Loucy (cell line): ENCODE measurements around the gene FANCE.

Source experiments
- H2AFZ ChIP-seq: fragments of 200-600 bp; sonication (generic); 2 replicates; pipeline ENCODE4 v1.6.0; 2016; ENCODE audit warnings: antibody characterized with exemption, mild to moderate bottlenecking, low read length, moderate library complexity
- H3F3A ChIP-seq: fragments of 200-600 bp; 2 replicates; pipeline ENCODE4 v1.6.0; 2016; ENCODE audit warnings: antibody characterized with exemption, low read depth, mild to moderate bottlenecking
- H3K27me3 ChIP-seq: fragments of 200-600 bp; sonication (generic); 2 replicates; pipeline ENCODE4 v1.6.1; 2014; ENCODE audit warnings: low read length, mild to moderate bottlenecking; ENCODE audit not compliant: insufficient read depth, poor library complexity, severe bottlenecking
- H3K36me3 ChIP-seq: fragments of 200-600 bp; sonication (generic); 2 replicates; pipeline ENCODE4 v1.6.1; 2016; ENCODE audit warnings: low read length; ENCODE audit not compliant: insufficient read depth
- H3K4me1 ChIP-seq: fragments of 200-600 bp; sonication (generic); 2 replicates; pipeline ENCODE4 v1.5.1; 2014; ENCODE audit warnings: low read length, mild to moderate bottlenecking; ENCODE audit not compliant: insufficient read depth, poor library complexity, severe bottlenecking
- H3K4me2 ChIP-seq: fragments of 200-600 bp; sonication (generic); 2 replicates; pipeline ENCODE4 v1.6.0; 2014; ENCODE audit warnings: antibody characterized with exemption, low read length, low read depth, mild to moderate bottlenecking; ENCODE audit not compliant: poor library complexity, severe bottlenecking
- H3K4me3 ChIP-seq: fragments of 200-600 bp; sonication (generic); 2 replicates; pipeline ENCODE4 v1.5.1; 2014; ENCODE audit warnings: low read length, mild to moderate bottlenecking, mixed read lengths; ENCODE audit not compliant: poor library complexity, severe bottlenecking
- H3K79me2 ChIP-seq: fragments of 200-600 bp; sonication (generic); 2 replicates; pipeline ENCODE4 v1.6.1; 2014; ENCODE audit warnings: low read length; ENCODE audit not compliant: insufficient read depth
- H3K9ac ChIP-seq: fragments of 200-600 bp; sonication (generic); 2 replicates; pipeline ENCODE4 v1.6.0; 2014; ENCODE audit warnings: mild to moderate bottlenecking, low read depth, low read length, moderate library complexity; ENCODE audit not compliant: poor library complexity, severe bottlenecking
- H3K9me2 ChIP-seq: fragments of 200-600 bp; sonication (generic); replicated peaks from 2 replicates; pipeline ENCODE4 v1.6.1; 2016; ENCODE audit warnings: low read depth, low read length, mixed read lengths
- H3K9me3 ChIP-seq: fragments of 200-600 bp; sonication (generic); 2 replicates; pipeline ENCODE4 v1.6.1; 2014; ENCODE audit warnings: mild to moderate bottlenecking, antibody characterized with exemption, low read length, low read depth; ENCODE audit not compliant: insufficient read depth
- H4K20me1 ChIP-seq: fragments of 200-600 bp; sonication (generic); 2 replicates; pipeline ENCODE4 v1.6.0; 2014; ENCODE audit warnings: antibody characterized with exemption, low read length, mild to moderate bottlenecking; ENCODE audit not compliant: insufficient read depth, poor library complexity, severe bottlenecking
- EZH2phosphoT487 ChIP-seq: fragments of 200-600 bp; IDR thresholded peaks from 2 replicates; pipeline ENCODE4 v1.6.1; 2018; ENCODE audit warnings: antibody characterized with exemption, mild to moderate bottlenecking, moderate library complexity, borderline replicate concordance
- TF ChIP-seq, protein P1 (sequence below): fragments of 200-600 bp; sonication (generic); conservative IDR thresholded peaks from 2 replicates; pipeline ENCODE4 v1.5.1; 2014; ENCODE audit warnings: mild to moderate bottlenecking, antibody characterized with exemption, low read length

Gene FANCE

DNA sequence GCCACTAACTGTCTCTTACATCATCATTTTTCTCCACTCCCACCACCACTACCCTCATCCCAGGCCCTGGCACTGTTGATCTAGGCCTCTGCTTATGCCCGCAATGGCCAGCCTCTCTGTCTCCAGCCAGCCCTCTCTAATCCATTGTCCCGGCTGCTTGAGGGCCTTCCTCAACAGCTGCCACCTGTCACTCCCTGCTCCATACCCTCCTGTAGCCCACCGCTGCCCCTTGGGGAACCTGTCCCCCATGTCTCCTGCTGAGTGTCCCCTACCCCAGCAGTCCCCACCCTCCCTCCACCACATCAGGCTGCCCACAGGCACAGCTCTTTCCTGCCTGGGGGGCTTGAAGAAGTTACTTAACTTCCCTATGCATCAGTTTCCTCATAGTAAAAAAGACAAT, 31.4 kb downstream of the FANCE start:
- Histone ChIP-seq H3K36me3 (no peaks in the 10 kb centered on the region), H3K4me3 (no peak overlapping the region), H2AFZ (no peak overlapping the region), H3K27me3 (no peaks in the 10 kb centered on the region), H3K9me3 (no peaks in the 10 kb centered on the region), H3K79me2 (no peaks in the 10 kb centered on the region), H3K4me2 (no peak overlapping the region), H3K4me1 (no peaks in the 10 kb centered on the region), H4K20me1 (no peaks in the 10 kb centered on the region), H3F3A (no peaks in the 10 kb centered on the region), H3K9me2 (no peaks in the 10 kb centered on the region), H3K9ac (no peak overlapping the region)
- TF ChIP-seq, protein P1, sequence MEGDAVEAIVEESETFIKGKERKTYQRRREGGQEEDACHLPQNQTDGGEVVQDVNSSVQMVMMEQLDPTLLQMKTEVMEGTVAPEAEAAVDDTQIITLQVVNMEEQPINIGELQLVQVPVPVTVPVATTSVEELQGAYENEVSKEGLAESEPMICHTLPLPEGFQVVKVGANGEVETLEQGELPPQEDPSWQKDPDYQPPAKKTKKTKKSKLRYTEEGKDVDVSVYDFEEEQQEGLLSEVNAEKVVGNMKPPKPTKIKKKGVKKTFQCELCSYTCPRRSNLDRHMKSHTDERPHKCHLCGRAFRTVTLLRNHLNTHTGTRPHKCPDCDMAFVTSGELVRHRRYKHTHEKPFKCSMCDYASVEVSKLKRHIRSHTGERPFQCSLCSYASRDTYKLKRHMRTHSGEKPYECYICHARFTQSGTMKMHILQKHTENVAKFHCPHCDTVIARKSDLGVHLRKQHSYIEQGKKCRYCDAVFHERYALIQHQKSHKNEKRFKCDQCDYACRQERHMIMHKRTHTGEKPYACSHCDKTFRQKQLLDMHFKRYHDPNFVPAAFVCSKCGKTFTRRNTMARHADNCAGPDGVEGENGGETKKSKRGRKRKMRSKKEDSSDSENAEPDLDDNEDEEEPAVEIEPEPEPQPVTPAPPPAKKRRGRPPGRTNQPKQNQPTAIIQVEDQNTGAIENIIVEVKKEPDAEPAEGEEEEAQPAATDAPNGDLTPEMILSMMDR: no peak
- TF ChIP-seq EZH2phosphoT487: no peak

DNA sequence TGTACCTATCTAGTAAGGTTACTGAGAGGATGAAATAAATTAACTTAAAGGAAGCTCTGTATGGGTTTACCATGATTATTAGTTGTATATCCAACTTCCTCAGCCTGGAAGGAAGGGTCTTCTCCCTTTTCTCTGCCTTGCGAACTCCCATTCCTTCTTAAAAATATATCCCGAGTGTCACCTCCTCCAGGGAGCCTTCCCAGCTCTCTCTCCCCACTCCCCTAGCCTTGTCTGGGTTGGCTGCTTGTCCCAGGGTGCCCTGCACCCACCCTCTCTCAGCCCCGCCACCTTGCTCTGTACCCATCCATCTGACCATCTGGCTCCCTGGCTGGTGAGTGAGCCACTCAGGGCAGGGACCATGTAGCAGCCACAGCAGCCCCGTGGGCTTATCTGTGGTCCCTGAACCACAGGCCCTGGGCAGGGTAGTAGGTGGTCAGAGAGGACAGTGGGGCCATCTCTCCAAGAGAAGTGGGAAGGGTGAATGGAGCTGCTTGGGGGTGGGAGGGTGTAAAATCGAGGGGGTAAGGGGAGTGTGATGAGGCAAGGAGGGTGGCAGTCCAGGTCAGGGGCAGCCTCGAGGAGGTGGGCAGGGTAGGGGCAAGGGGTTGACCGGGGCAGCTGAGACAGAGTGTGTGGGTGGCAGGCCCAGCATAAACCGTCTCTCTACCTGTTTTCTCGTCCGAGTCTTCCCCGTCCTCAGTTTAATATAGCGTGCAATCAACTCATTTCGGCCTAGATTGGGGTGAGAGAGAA, 31.9 kb downstream of the FANCE start:
- Histone ChIP-seq H3K4me2 (no peak overlapping the region), H4K20me1 (no peaks in the 10 kb centered on the region), H2AFZ (no peak overlapping the region), H3K4me1 (no peaks in the 10 kb centered on the region), H3K4me3 (no peak overlapping the region), H3K9me2 (no peaks in the 10 kb centered on the region), H3K36me3 (no peaks in the 10 kb centered on the region), H3K9me3 (no peaks in the 10 kb centered on the region), H3K9ac (no peak overlapping the region), H3K79me2 (no peaks in the 10 kb centered on the region), H3F3A (no peaks in the 10 kb centered on the region), H3K27me3 (no peaks in the 10 kb centered on the region)
- TF ChIP-seq EZH2phosphoT487: no peak
- TF ChIP-seq, protein P1: no peak

DNA sequence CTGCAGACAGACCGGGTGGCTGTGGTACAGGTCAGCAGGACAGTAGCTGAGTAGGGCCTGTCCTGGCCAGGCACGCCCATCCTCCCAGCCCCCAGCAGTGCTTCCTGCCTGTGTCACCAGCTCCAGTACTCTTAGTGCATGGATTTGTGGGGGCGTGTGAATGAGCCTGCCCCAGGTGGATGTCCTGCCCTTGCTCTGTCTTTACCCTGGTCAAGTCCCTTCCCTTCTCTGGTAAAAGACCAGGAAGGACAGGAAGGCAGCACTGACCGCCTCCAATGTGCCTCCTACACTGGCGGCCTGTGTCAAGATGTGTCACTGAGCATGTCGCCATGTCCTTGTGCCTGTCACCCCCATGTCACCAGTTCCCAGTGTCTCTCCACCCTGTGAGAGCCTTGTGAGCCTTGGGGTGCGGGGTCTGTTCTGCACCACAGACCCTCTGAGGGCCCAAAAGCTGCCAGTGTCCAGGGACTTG, 32.8 kb downstream of the FANCE start:
- Histone ChIP-seq H3K9me3 (no peaks in the 10 kb centered on the region), H2AFZ (no peak overlapping the region), H3K79me2 (no peaks in the 10 kb centered on the region), H3K27me3 (no peaks in the 10 kb centered on the region), H3K36me3 (no peaks in the 10 kb centered on the region), H3K9ac (no peak overlapping the region), H3K4me3 (no peak overlapping the region), H3K9me2 (no peaks in the 10 kb centered on the region), H3K4me1 (no peaks in the 10 kb centered on the region), H3F3A (no peaks in the 10 kb centered on the region), H3K4me2 (no peak overlapping the region), H4K20me1 (no peaks in the 10 kb centered on the region)
- TF ChIP-seq, protein P1: no peak
- no peak for TF ChIP-seq EZH2phosphoT487
